A549 (cell line): ENCODE measurements around the gene SLC45A1.

ENCODE experiments used
- BHLHE40 ChIP-seq: IDR thresholded peaks from 2 replicates; pipeline ENCODE4 v1.6.1; 2012; ENCODE audit warnings: low read depth, low read length, inconsistent platforms
- CEBPB ChIP-seq, 2 experiments: fragments of >200 bp in 1 of 2; sonication (Bioruptor Twin) in 1 of 2; formaldehyde crosslinking in 1 of 2; IDR thresholded peaks; 2 replicates each; pipeline ENCODE4 v1.6.1; 2012 to 2016
- CHD2 ChIP-seq: fragments of 150-350 bp; IDR thresholded peaks from 2 replicates; pipeline ENCODE4 v1.6.1; 2014; ENCODE audit warnings: low read length; ENCODE audit not compliant: partially characterized antibody
- CTCF ChIP-seq: fragments of >200 bp; sonication (Bioruptor Twin); formaldehyde crosslinking; IDR thresholded peaks from 3 replicates; pipeline ENCODE4 v1.5.1; 2016
- EP300 ChIP-seq, 2 experiments: fragments of >200 bp; sonication (Bioruptor Twin); formaldehyde crosslinking; IDR thresholded peaks; 2 replicates in 1 of 2; 3 replicates in 1 of 2; pipeline ENCODE4 v1.6.1; 2016 to 2017
- FOSL2 ChIP-seq, 2 experiments: fragments of 450-650 bp in 1 of 2; fragments of >200 bp in 1 of 2; sonication (Bioruptor Twin) in 1 of 2; formaldehyde crosslinking; IDR thresholded peaks; 2 replicates each; pipeline versions ENCODE4 v1.5.0 to v1.6.1; 2016 to 2020; ENCODE audit warnings: mild to moderate bottlenecking in 1 of 2, moderate library complexity in 1 of 2
- MAFK ChIP-seq: fragments of 450-650 bp; IDR thresholded peaks from 2 replicates; pipeline ENCODE4 v1.6.1; 2014; ENCODE audit not compliant: partially characterized antibody
- MAZ ChIP-seq: fragments of 150-350 bp; IDR thresholded peaks from 2 replicates; pipeline ENCODE4 v1.6.1; 2014; ENCODE audit warnings: antibody characterized with exemption, low read depth, low read length, borderline replicate concordance
- POLR2A ChIP-seq: IDR thresholded peaks from 2 replicates; pipeline ENCODE4 v1.6.1; 2012; ENCODE audit warnings: mild to moderate bottlenecking, low read length
- RFX5 ChIP-seq: fragments of 450-650 bp; IDR thresholded peaks from 2 replicates; pipeline ENCODE4 v1.7.1; 2014; ENCODE audit warnings: antibody characterized with exemption, mild to moderate bottlenecking, moderate library complexity
- TP53 ChIP-seq: fragments of 250-450 bp; sonication (Bioruptor Pico); IDR thresholded peaks from 2 replicates; pipeline ENCODE4 v1.5.0; 2021; ENCODE audit warnings: mild to moderate bottlenecking, moderate library complexity
- ZFP36 ChIP-seq: fragments of 450-650 bp; IDR thresholded peaks from 2 replicates; pipeline ENCODE4 v1.6.1; 2014; ENCODE audit warnings: borderline replicate concordance; ENCODE audit not compliant: partially characterized antibody

GRCh38 chr1:8356256-8357209 is 38.6 kb downstream of the SLC45A1 start:
- no peak for TF ChIP-seq ZFP36
- no peak for TF ChIP-seq MAFK
- no peak for TF ChIP-seq TP53 (CRISPR knock-in tag)
- no peak for TF ChIP-seq RFX5
- no peak for TF ChIP-seq MAZ
- no peak for TF ChIP-seq POLR2A
- TF ChIP-seq BHLHE40 = no peak
- no peak for TF ChIP-seq CEBPB (IDR thresholded peaks at IDR 0.05)
- no peak for TF ChIP-seq EP300 (IDR thresholded peaks at IDR 0.05)
- TF ChIP-seq CTCF = no peak
- TF ChIP-seq CHD2 = no peak
- TF ChIP-seq FOSL2 (IDR thresholded peaks at IDR 0.05) = no peak
- no peak for TF ChIP-seq FOSL2 (CRISPR knock-in tag; IDR thresholded peaks at IDR 0.05)
